ENCODE measurements around the gene RAB31. TPM values are rescaled to one million over a fixed set of nuclear protein-coding genes. Genes with fewer than 3 reads are reported as not detected.
A peak's percentile ranks its signal among the peaks of the same experiment; 100 is the strongest.

RAB31 gene
- total and polyA plus RNA-seq, 5 donors from 2014 or later: 0.78 to 5.8 (median 1.3) TPM

DNA sequence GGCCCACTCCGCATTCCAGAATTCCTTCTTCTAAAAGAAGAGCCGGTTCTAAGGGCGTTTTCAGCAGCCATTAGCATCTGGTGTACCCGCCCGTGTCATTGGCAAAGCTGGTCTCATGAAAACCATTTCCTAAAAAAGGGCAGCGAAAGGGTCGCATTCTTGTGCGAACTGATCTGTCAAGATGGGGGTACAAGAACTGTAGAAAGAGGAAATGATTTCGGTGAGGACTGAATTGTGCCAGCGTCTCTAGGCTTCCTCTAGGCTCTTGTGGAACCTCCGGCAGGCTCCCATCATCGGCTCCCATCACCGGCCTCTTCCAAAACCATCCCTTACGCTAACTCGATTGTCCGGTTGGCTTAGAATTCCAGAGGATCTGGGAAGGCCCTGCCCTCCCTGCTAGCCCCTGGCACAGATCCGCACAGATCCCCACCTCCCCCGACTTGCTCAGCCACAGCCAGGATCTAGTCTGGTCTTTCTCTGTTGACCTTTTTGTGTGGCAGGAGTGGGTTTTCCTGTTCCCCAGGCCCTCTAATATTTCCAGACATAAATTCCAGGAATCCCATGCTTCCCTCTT is 1.3 kb downstream of the RAB31 start:
- Histone ChIP-seq H3K27ac (ENCODE audit: insufficient read depth, low read length, poor library complexity, severe bottlenecking) (no peak overlapping the region), H3K9me3 (ENCODE audit: control insufficient read depth in 2 of 2, low read length in 2 of 2) (no peaks in the 10 kb centered on the region), H3K4me3 (ENCODE audit: low read depth, low read length) (no peak overlapping the region), H3K36me3 (ENCODE audit: control insufficient read depth, insufficient read depth, low read length) (no peaks in the 10 kb centered on the region), H3K27me3 (ENCODE audit: control insufficient read depth, insufficient read depth, low read length) (peaks cover 32% of the 10 kb centered on the region), H3K4me1 (ENCODE audit: control insufficient read depth, insufficient read depth, low read length, poor library complexity, severe bottlenecking) (peaks cover 22% of the 10 kb centered on the region)
- Mint-ChIP-seq H3K27ac (no peak overlapping the region), H3K9me3 (peaks cover 0 to 9% (median 0%) of the 10 kb centered on the region in 7 donors), H3K4me3 (peak overlapping the region in 3 of 4 donors; percentile 75 to 91 (median 83)), H3K4me1 (peaks cover 0 to 36% (median 22%) of the 10 kb centered on the region in 4 donors), H3K36me3 (no peaks in the 10 kb centered on the region), H3K27me3 (peaks cover 69% of the 10 kb centered on the region)
- no peak for DNase-seq
- no peak for ATAC-seq (ENCODE audit: low read depth in 2 of 2)

DNA sequence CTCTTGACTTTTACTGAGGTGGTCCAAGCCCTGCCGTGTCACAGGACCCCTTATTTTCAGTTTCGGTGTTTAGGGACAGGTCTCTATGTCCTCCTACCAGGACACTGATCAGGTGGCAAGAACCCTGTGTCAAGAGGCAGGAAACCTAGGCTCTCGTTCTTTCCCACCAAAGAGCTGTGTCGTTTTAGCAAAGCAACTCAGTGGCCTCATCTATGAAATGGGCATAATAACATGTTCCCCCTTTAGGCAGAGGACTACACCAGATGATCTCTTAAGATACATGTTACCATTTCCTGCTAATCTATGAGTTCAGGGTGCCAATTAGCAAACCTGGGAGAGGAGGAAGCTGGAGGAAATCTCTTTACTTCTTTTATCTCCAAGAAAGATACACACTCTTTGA is 1.9 kb downstream of the RAB31 start:
- peak in 1 of 3 donors; percentile 13 for DNase-seq
- ATAC-seq (ENCODE audit: low read depth in 2 of 2): no peak
- no peaks in the 10 kb centered on the region for H3K9me3 ChIP-seq (ENCODE audit: control insufficient read depth in 2 of 2, low read length in 2 of 2)
- Mint-ChIP-seq H3K4me3 (peak overlapping the region in 3 of 4 donors; percentile 27 to 75 (median 63)), H3K9me3 (peaks cover 0 to 10% (median 0%) of the 10 kb centered on the region in 7 donors), H3K27ac (peak overlapping the region in 1 of 3 donors; percentile 52), H3K27me3 (peaks cover 62% of the 10 kb centered on the region), H3K36me3 (no peaks in the 10 kb centered on the region), H3K4me1 (peaks cover 0 to 36% (median 22%) of the 10 kb centered on the region in 4 donors)
- H3K4me1 ChIP-seq (ENCODE audit: control insufficient read depth, insufficient read depth, low read length, poor library complexity, severe bottlenecking): peaks cover 22% of the 10 kb centered on the region
- H3K27me3 ChIP-seq (ENCODE audit: control insufficient read depth, insufficient read depth, low read length): peaks cover 32% of the 10 kb centered on the region
- no peak overlapping the region for H3K4me3 ChIP-seq (ENCODE audit: low read depth, low read length)
- H3K36me3 ChIP-seq (ENCODE audit: control insufficient read depth, insufficient read depth, low read length): no peaks in the 10 kb centered on the region
- no peak overlapping the region for H3K27ac ChIP-seq (ENCODE audit: insufficient read depth, low read length, poor library complexity, severe bottlenecking)

DNA sequence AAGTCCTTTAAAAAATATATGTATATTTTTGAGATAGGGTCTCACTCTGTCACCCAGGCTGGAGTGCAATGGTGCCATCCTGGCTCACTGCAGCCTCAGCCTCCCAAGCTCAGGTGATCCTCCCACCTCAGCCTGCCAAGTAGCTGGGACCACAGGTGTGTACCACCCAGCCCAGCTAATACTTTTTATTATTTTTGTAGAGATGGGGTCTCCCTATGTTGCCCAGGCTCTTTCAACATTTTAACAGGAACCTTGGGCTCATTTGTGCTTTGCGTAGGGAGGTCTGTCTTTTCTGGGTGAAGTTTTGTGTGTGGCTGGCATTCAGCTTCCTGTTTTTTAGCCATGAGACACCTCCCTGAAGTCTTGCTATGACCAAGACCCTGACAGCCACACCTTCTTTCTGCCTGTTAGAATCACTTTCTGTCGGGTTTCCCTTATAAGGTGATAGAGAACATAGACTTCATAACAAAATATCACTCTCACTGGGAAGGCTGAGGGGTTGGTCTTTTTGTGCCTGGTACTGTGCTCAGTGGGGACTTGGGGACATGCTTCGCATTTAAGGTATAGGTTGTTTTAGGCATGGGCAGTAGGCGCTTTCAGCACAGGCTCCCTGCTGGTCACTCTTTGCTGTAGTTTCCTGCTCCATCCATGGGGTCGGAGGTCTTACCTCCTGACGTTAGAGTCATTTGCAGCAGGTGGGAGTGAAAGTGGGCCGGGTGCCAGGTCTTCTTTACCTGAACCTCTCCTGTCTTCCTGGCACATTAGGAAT is 3.4 kb downstream of the RAB31 start:
- Histone ChIP-seq H3K36me3 (ENCODE audit: control insufficient read depth, insufficient read depth, low read length) (no peaks in the 10 kb centered on the region), H3K4me3 (ENCODE audit: low read depth, low read length) (no peak overlapping the region), H3K27ac (ENCODE audit: insufficient read depth, low read length, poor library complexity, severe bottlenecking) (no peak overlapping the region), H3K27me3 (ENCODE audit: control insufficient read depth, insufficient read depth, low read length) (peaks cover 22% of the 10 kb centered on the region), H3K4me1 (ENCODE audit: control insufficient read depth, insufficient read depth, low read length, poor library complexity, severe bottlenecking) (peaks cover 22% of the 10 kb centered on the region), H3K9me3 (ENCODE audit: control insufficient read depth in 2 of 2, low read length in 2 of 2) (no peaks in the 10 kb centered on the region)
- Mint-ChIP-seq H3K9me3 (peaks cover 0 to 7% (median 0%) of the 10 kb centered on the region in 7 donors), H3K4me3 (peak overlapping the region in 1 of 4 donors; percentile 23), H3K27me3 (peaks cover 56% of the 10 kb centered on the region), H3K4me1 (peaks cover 0 to 35% (median 22%) of the 10 kb centered on the region in 4 donors), H3K27ac (no peak overlapping the region), H3K36me3 (no peaks in the 10 kb centered on the region)
- no peak for ATAC-seq (ENCODE audit: low read depth in 2 of 2)
- peak in 1 of 3 donors; percentile 80 for DNase-seq

DNA sequence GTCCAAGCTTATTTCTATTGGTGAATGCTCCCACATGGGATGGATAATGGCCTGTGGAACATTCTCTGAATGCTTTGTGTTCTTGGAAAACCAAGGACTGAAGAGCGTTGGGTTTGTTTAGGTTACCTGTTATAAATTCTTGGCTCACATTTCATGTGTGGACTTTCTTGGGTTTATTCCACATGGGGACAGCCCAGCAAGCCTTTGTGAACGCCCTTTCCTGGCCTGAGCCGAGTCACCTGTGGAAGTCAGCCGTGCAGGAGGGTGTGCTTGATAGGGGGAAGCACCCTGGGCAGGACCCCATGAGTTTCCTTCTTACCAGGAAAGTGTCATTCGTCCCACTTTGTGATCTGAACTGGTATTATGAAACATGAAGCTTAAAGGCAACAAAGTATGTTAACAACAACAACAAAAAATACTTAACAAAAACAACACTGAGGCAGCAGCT is 4.1 kb downstream of the RAB31 start:
- no peak for ATAC-seq (ENCODE audit: low read depth in 2 of 2)
- no peaks in the 10 kb centered on the region for H3K36me3 Mint-ChIP-seq
- peaks cover 0 to 7% (median 0%) of the 10 kb centered on the region in 7 donors for H3K9me3 Mint-ChIP-seq
- Histone ChIP-seq H3K4me3 (ENCODE audit: low read depth, low read length) (no peak overlapping the region), H3K9me3 (ENCODE audit: control insufficient read depth in 2 of 2, low read length in 2 of 2) (no peaks in the 10 kb centered on the region), H3K27me3 (ENCODE audit: control insufficient read depth, insufficient read depth, low read length) (peaks cover 16% of the 10 kb centered on the region), H3K27ac (ENCODE audit: insufficient read depth, low read length, poor library complexity, severe bottlenecking) (no peak overlapping the region), H3K36me3 (ENCODE audit: control insufficient read depth, insufficient read depth, low read length) (no peaks in the 10 kb centered on the region), H3K4me1 (ENCODE audit: control insufficient read depth, insufficient read depth, low read length, poor library complexity, severe bottlenecking) (peaks cover 22% of the 10 kb centered on the region)
- H3K27ac Mint-ChIP-seq: no peak overlapping the region
- no peak for DNase-seq
- peaks cover 0 to 35% (median 22%) of the 10 kb centered on the region in 4 donors for H3K4me1 Mint-ChIP-seq
- H3K27me3 Mint-ChIP-seq: peaks cover 53% of the 10 kb centered on the region
- no peak overlapping the region for H3K4me3 Mint-ChIP-seq

GRCh38 chr18:9712611-9713010 is 4.5 kb downstream of the RAB31 start:
- Mint-ChIP-seq H3K9me3 (peaks cover 0 to 7% (median 0%) of the 10 kb centered on the region in 7 donors), H3K36me3 (no peaks in the 10 kb centered on the region), H3K4me1 (peaks cover 0 to 32% (median 21%) of the 10 kb centered on the region in 4 donors), H3K27ac (no peak overlapping the region), H3K27me3 (peaks cover 53% of the 10 kb centered on the region), H3K4me3 (no peak overlapping the region)
- ATAC-seq (ENCODE audit: low read depth in 2 of 2): no peak
- Histone ChIP-seq H3K9me3 (ENCODE audit: control insufficient read depth in 2 of 2, low read length in 2 of 2) (no peaks in the 10 kb centered on the region), H3K27ac (ENCODE audit: insufficient read depth, low read length, poor library complexity, severe bottlenecking) (no peak overlapping the region), H3K36me3 (ENCODE audit: control insufficient read depth, insufficient read depth, low read length) (no peaks in the 10 kb centered on the region), H3K27me3 (ENCODE audit: control insufficient read depth, insufficient read depth, low read length) (peaks cover 14% of the 10 kb centered on the region), H3K4me1 (ENCODE audit: control insufficient read depth, insufficient read depth, low read length, poor library complexity, severe bottlenecking) (peaks cover 22% of the 10 kb centered on the region), H3K4me3 (ENCODE audit: low read depth, low read length) (no peak overlapping the region)
- DNase-seq: no peak

DNA sequence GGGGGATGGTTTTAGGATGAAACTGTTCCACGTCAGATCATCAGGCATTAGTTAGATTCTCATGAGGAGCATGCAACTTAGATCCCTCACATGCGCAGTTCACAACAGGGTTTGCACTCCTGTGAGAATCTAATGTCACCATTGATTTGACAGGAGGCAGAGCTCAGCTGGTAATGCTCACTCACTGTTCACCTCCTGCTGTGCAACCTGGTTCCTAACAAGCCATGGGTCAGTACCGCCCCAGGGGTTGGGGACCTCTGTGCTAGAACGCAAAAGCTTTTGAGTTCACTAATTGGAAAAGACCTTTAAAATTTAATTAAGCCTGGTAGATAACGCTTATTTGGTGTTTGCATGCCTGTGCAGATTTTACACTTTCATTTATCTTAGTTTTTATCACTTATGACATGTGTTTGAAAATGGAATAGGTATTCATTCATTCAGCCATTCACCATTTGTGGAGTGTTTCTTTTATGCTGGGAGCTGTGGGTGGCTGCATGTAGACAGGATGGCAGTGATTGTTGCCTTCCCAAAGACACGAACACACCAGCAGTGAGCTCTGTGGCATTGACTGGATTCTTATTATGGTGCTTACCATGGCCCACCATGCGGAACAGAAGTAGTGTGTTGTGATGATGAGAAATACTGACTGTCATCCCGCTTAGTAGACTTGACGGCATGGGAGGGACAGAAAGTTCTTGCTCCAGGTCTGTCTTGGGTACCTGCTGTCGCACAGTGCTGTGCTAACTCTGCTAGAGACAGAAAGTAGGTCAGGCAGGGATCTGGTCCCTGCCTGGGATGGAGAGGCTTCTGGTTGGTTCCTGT is 6.4 kb downstream of the RAB31 start:
- Histone ChIP-seq H3K9me3 (ENCODE audit: control insufficient read depth in 2 of 2, low read length in 2 of 2) (no peaks in the 10 kb centered on the region), H3K4me3 (ENCODE audit: low read depth, low read length) (no peak overlapping the region), H3K27me3 (ENCODE audit: control insufficient read depth, insufficient read depth, low read length) (peaks cover 14% of the 10 kb centered on the region), H3K27ac (ENCODE audit: insufficient read depth, low read length, poor library complexity, severe bottlenecking) (no peak overlapping the region), H3K36me3 (ENCODE audit: control insufficient read depth, insufficient read depth, low read length) (no peaks in the 10 kb centered on the region), H3K4me1 (ENCODE audit: control insufficient read depth, insufficient read depth, low read length, poor library complexity, severe bottlenecking) (peaks cover 9% of the 10 kb centered on the region)
- Mint-ChIP-seq H3K4me3 (no peak overlapping the region), H3K9me3 (peaks cover 0 to 7% (median 0%) of the 10 kb centered on the region in 7 donors), H3K4me1 (peaks cover 0 to 22% (median 17%) of the 10 kb centered on the region in 4 donors), H3K36me3 (no peaks in the 10 kb centered on the region), H3K27ac (no peak overlapping the region), H3K27me3 (peaks cover 41% of the 10 kb centered on the region)
- ATAC-seq (ENCODE audit: low read depth in 2 of 2) (no peak), DNase-seq (no peak)

GRCh38 chr18:9715088-9715343 is 6.9 kb downstream of the RAB31 start:
- ATAC-seq (ENCODE audit: low read depth in 2 of 2) (no peak), DNase-seq (no peak)
- H3K9me3 Mint-ChIP-seq: peaks cover 0 to 7% (median 0%) of the 10 kb centered on the region in 7 donors
- Histone ChIP-seq H3K36me3 (ENCODE audit: control insufficient read depth, insufficient read depth, low read length) (no peaks in the 10 kb centered on the region), H3K27me3 (ENCODE audit: control insufficient read depth, insufficient read depth, low read length) (peaks cover 9% of the 10 kb centered on the region), H3K4me1 (ENCODE audit: control insufficient read depth, insufficient read depth, low read length, poor library complexity, severe bottlenecking) (peaks cover 8% of the 10 kb centered on the region), H3K27ac (ENCODE audit: insufficient read depth, low read length, poor library complexity, severe bottlenecking) (no peak overlapping the region), H3K9me3 (ENCODE audit: control insufficient read depth in 2 of 2, low read length in 2 of 2) (no peaks in the 10 kb centered on the region), H3K4me3 (ENCODE audit: low read depth, low read length) (no peak overlapping the region)
- H3K27me3 Mint-ChIP-seq: peaks cover 36% of the 10 kb centered on the region
- peaks cover 0 to 17% (median 14%) of the 10 kb centered on the region in 4 donors for H3K4me1 Mint-ChIP-seq
- H3K4me3 Mint-ChIP-seq: no peak overlapping the region
- H3K27ac Mint-ChIP-seq: no peak overlapping the region
- H3K36me3 Mint-ChIP-seq: no peaks in the 10 kb centered on the region
